ENCODE results near the gene SPECC1L. TPM values are rescaled to one million over a fixed set of nuclear protein-coding genes. Genes with fewer than 3 reads are reported as not detected.
A peak's percentile ranks its signal among the peaks of the same experiment; 100 is the strongest.
"Not testable (repeated sequence)": the region's sequence is repeated elsewhere in the genome, so short reads cannot be mapped to it uniquely, and the experiment has no call there.

The SPECC1L gene
- polyA plus RNA-seq, 4 donors = 6.0 to 29.9 (median 9.9) TPM

DNA sequence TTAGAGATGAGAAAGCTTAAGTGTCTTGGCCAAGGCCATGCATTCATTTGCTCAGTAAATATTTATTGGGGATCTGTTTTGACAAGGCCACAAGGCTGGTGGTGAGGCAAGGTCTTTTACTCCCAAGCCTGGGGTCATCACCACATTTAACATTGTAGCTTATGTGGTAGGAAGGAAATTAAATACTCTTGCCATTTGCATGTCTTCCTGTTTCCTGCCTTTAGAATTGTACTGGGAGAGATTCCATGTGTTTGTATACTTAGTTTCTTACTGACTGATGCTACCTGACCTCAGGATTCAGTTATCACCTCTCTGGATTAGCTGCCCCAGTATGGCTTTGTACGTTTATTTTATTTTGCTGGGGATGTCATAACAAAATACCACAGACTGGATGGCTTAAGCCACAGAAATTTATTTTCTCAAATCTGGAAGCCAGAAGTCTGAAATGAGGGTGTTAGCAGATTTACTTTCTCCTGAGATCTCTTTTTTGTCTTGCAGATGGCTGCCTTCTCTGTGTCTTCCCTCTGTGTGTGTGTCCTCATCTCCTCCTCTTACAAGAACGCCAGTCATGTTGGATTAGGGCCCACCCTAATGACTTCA, 44.8 kb downstream of the SPECC1L start:
- 64 to 84% (median 67%) methylated on average over 2 of the region's 2 CpGs for WGBS, 3 donors
- Histone ChIP-seq H3K27me3 (ENCODE audit: control insufficient read depth in 3 of 3, insufficient read depth in 3 of 3, low read length in 3 of 3) (no peaks in the 10 kb centered on the region), H3K4me3 (ENCODE audit: low read depth in 1 of 3, low read length in 3 of 3) (no peak overlapping the region), H3K27ac (ENCODE audit: low read depth in 1 of 3, low read length in 2 of 3) (peak overlapping the region in 1 of 3 donors; percentile 8), H3K4me1 (ENCODE audit: control insufficient read depth in 3 of 3, insufficient read depth in 2 of 3, low read depth in 1 of 3, low read length in 2 of 3) (no peaks in the 10 kb centered on the region), H3K9me3 (ENCODE audit: control insufficient read depth in 2 of 2, insufficient read depth in 1 of 2, low read depth in 1 of 2, low read length in 1 of 2) (no peaks in the 10 kb centered on the region), H3K36me3 (ENCODE audit: control insufficient read depth in 3 of 3, insufficient read depth in 2 of 3, low read depth in 1 of 3, low read length in 3 of 3) (peaks cover 5 to 33% (median 6%) of the 10 kb centered on the region in 3 donors)
- FAIRE-seq (no peak), DNase-seq (no peak)

DNA sequence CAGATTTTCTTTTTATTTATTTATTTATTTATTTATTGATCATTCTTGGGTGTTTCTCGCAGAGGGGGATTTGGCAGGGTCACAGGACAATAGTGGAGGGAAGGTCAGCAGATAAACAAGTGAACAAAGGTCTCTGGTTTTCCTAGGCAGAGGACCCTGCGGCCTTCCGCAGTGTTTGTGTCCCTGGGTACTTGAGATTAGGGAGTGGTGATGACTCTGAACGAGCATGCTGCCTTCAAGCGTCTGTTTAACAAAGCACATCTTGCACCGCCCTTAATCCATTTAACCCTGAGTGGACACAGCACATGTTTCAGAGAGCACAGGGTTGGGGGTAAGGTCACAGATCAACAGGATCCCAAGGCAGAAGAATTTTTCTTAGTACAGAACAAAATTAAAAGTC, 45.6 kb downstream of the SPECC1L start:
- not testable (repeated sequence) for H3K9me3 ChIP-seq (ENCODE audit: control insufficient read depth in 2 of 2, insufficient read depth in 1 of 2, low read depth in 1 of 2, low read length in 1 of 2); FAIRE-seq; H3K27me3 ChIP-seq (ENCODE audit: control insufficient read depth in 3 of 3, insufficient read depth in 3 of 3, low read length in 3 of 3); H3K4me3 ChIP-seq (ENCODE audit: low read depth in 1 of 3, low read length in 3 of 3); H3K27ac ChIP-seq (ENCODE audit: low read depth in 1 of 3, low read length in 2 of 3); H3K4me1 ChIP-seq (ENCODE audit: control insufficient read depth in 3 of 3, insufficient read depth in 2 of 3, low read depth in 1 of 3, low read length in 2 of 3); DNase-seq
- peaks cover 5 to 34% (median 8%) of the 10 kb centered on the region in 3 donors for H3K36me3 ChIP-seq (ENCODE audit: control insufficient read depth in 3 of 3, insufficient read depth in 2 of 3, low read depth in 1 of 3, low read length in 3 of 3)
- WGBS, 3 donors = 82 to 88% (median 86%) methylated on average over 4 to 6 of the region's 6 CpGs

GRCh38 chr22:24317511-24317910, 46.9 kb downstream of the SPECC1L start:
- H3K27me3 ChIP-seq (ENCODE audit: control insufficient read depth in 3 of 3, insufficient read depth in 3 of 3, low read length in 3 of 3); H3K4me1 ChIP-seq (ENCODE audit: control insufficient read depth in 3 of 3, insufficient read depth in 2 of 3, low read depth in 1 of 3, low read length in 2 of 3); H3K4me3 ChIP-seq (ENCODE audit: low read depth in 1 of 3, low read length in 3 of 3); H3K9me3 ChIP-seq (ENCODE audit: control insufficient read depth in 2 of 2, insufficient read depth in 1 of 2, low read depth in 1 of 2, low read length in 1 of 2); H3K27ac ChIP-seq (ENCODE audit: low read depth in 1 of 3, low read length in 2 of 3); FAIRE-seq; DNase-seq: not testable (repeated sequence)
- 94 to 96% (median 95%) methylated on average over 13 to 30 of the region's 30 CpGs for WGBS, 3 donors
- H3K36me3 ChIP-seq (ENCODE audit: control insufficient read depth in 3 of 3, insufficient read depth in 2 of 3, low read depth in 1 of 3, low read length in 3 of 3) = peaks cover 5 to 36% (median 13%) of the 10 kb centered on the region in 3 donors

DNA sequence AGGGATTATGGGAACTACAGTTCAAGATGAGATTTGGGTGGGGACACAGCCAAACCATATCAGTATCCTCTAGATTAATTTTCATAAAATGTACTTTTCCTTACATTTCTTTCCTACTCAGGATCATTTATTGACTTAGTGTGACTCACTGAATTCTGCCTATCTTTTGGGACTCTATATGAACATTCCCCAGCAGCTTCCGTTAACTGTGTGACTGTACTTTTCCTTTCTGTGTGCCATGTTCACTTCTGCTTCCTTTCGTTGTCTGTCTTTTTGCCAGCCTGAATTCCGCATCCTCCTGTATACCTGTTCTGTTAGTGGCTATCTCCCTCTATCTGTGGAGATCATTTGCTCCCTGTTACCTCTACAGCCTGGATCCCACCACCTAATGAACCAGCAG, 48.8 kb downstream of the SPECC1L start:
- WGBS, 3 donors = 98 to 99% (median 98%) methylated on average over 3 of the region's 3 CpGs
- H3K36me3 ChIP-seq (ENCODE audit: control insufficient read depth in 3 of 3, insufficient read depth in 2 of 3, low read depth in 1 of 3, low read length in 3 of 3) = peaks cover 5 to 31% (median 13%) of the 10 kb centered on the region in 3 donors
- no peaks in the 10 kb centered on the region for H3K9me3 ChIP-seq (ENCODE audit: control insufficient read depth in 2 of 2, insufficient read depth in 1 of 2, low read depth in 1 of 2, low read length in 1 of 2)
- DNase-seq = no peak
- FAIRE-seq = no peak
- no peaks in the 10 kb centered on the region for H3K4me1 ChIP-seq (ENCODE audit: control insufficient read depth in 3 of 3, insufficient read depth in 2 of 3, low read depth in 1 of 3, low read length in 2 of 3)
- H3K27me3 ChIP-seq (ENCODE audit: control insufficient read depth in 3 of 3, insufficient read depth in 3 of 3, low read length in 3 of 3) = no peaks in the 10 kb centered on the region
- H3K4me3 ChIP-seq (ENCODE audit: low read depth in 1 of 3, low read length in 3 of 3) = no peak overlapping the region
- no peak overlapping the region for H3K27ac ChIP-seq (ENCODE audit: low read depth in 1 of 3, low read length in 2 of 3)

DNA sequence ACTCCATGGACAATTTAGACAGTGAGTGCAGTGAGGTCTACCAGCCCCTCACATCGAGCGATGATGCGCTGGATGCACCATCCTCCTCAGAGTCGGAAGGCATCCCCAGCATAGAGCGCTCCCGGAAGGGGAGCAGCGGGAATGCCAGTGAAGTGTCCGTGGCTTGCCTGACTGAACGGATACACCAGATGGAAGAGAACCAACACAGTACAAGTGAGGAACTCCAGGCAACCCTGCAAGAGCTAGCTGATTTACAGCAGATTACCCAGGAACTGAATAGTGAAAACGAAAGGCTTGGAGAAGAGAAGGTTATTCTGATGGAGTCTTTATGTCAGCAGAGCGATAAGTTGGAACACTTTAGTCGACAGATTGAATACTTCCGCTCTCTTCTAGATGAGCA, 51.4 kb downstream of the SPECC1L start:
- WGBS, 3 donors = 94 to 98% (median 97%) methylated on average over 13 of the region's 13 CpGs
- no peak for FAIRE-seq
- H3K27ac ChIP-seq (ENCODE audit: low read depth in 1 of 3, low read length in 2 of 3) = no peak overlapping the region

GRCh38 chr22:24322522-24322921, 51.9 kb downstream of the SPECC1L start:
- Histone ChIP-seq H3K4me1 (ENCODE audit: control insufficient read depth in 3 of 3, insufficient read depth in 2 of 3, low read depth in 1 of 3, low read length in 2 of 3) (no peaks in the 10 kb centered on the region), H3K4me3 (ENCODE audit: low read depth in 1 of 3, low read length in 3 of 3) (no peak overlapping the region), H3K36me3 (ENCODE audit: control insufficient read depth in 3 of 3, insufficient read depth in 2 of 3, low read depth in 1 of 3, low read length in 3 of 3) (peaks cover 3 to 38% (median 10%) of the 10 kb centered on the region in 3 donors), H3K27ac (ENCODE audit: low read depth in 1 of 3, low read length in 2 of 3) (no peak overlapping the region), H3K9me3 (ENCODE audit: control insufficient read depth in 2 of 2, insufficient read depth in 1 of 2, low read depth in 1 of 2, low read length in 1 of 2) (no peaks in the 10 kb centered on the region), H3K27me3 (ENCODE audit: control insufficient read depth in 3 of 3, insufficient read depth in 3 of 3, low read length in 3 of 3) (no peaks in the 10 kb centered on the region)
- FAIRE-seq (no peak), DNase-seq (no peak)
- WGBS, 3 donors = 91 to 96% (median 91%) methylated on average over 6 of the region's 6 CpGs

More for the DNA sequence above, 51.4 kb downstream of the SPECC1L start:
- peaks cover 3 to 38% (median 10%) of the 10 kb centered on the region in 3 donors for H3K36me3 ChIP-seq (ENCODE audit: control insufficient read depth in 3 of 3, insufficient read depth in 2 of 3, low read depth in 1 of 3, low read length in 3 of 3)
- no peak overlapping the region for H3K4me3 ChIP-seq (ENCODE audit: low read depth in 1 of 3, low read length in 3 of 3)
- H3K9me3 ChIP-seq (ENCODE audit: control insufficient read depth in 2 of 2, insufficient read depth in 1 of 2, low read depth in 1 of 2, low read length in 1 of 2) = no peaks in the 10 kb centered on the region
- H3K4me1 ChIP-seq (ENCODE audit: control insufficient read depth in 3 of 3, insufficient read depth in 2 of 3, low read depth in 1 of 3, low read length in 2 of 3) = no peaks in the 10 kb centered on the region
- no peaks in the 10 kb centered on the region for H3K27me3 ChIP-seq (ENCODE audit: control insufficient read depth in 3 of 3, insufficient read depth in 3 of 3, low read length in 3 of 3)
- no peak for DNase-seq

GRCh38 chr22:24323233-24323632, 52.6 kb downstream of the SPECC1L start:
- Histone ChIP-seq H3K27me3 (ENCODE audit: control insufficient read depth in 3 of 3, insufficient read depth in 3 of 3, low read length in 3 of 3) (no peaks in the 10 kb centered on the region), H3K4me3 (ENCODE audit: low read depth in 1 of 3, low read length in 3 of 3) (no peak overlapping the region), H3K4me1 (ENCODE audit: control insufficient read depth in 3 of 3, insufficient read depth in 2 of 3, low read depth in 1 of 3, low read length in 2 of 3) (no peaks in the 10 kb centered on the region), H3K36me3 (ENCODE audit: control insufficient read depth in 3 of 3, insufficient read depth in 2 of 3, low read depth in 1 of 3, low read length in 3 of 3) (peaks cover 3 to 38% (median 10%) of the 10 kb centered on the region in 3 donors), H3K27ac (ENCODE audit: low read depth in 1 of 3, low read length in 2 of 3) (no peak overlapping the region), H3K9me3 (ENCODE audit: control insufficient read depth in 2 of 2, insufficient read depth in 1 of 2, low read depth in 1 of 2, low read length in 1 of 2) (no peaks in the 10 kb centered on the region)
- WGBS, 3 donors = 86 to 93% (median 93%) methylated on average over 2 of the region's 2 CpGs
- FAIRE-seq (no peak), DNase-seq (no peak)

DNA sequence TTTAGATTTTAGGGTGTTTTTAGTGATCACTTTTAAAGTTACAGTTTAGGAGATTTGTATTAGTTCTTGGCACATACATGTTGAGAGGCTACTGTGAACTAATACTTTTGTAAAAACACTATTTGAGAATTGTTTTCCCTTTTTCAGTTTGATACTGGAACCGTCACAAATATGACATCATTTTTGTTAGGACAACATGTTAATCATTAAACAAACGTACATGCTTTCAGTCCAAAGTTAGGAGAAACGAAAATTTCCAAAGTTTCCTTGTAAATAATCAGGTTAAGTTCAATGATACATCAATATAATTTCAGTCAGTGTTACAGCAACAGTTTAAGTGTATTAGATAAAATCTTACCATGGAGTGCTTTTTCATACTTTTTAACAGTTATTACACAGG, 53.1 kb downstream of the SPECC1L start:
- Histone ChIP-seq H3K4me1 (ENCODE audit: control insufficient read depth in 3 of 3, insufficient read depth in 2 of 3, low read depth in 1 of 3, low read length in 2 of 3) (no peaks in the 10 kb centered on the region), H3K4me3 (ENCODE audit: low read depth in 1 of 3, low read length in 3 of 3) (no peak overlapping the region), H3K9me3 (ENCODE audit: control insufficient read depth in 2 of 2, insufficient read depth in 1 of 2, low read depth in 1 of 2, low read length in 1 of 2) (no peaks in the 10 kb centered on the region), H3K27ac (ENCODE audit: low read depth in 1 of 3, low read length in 2 of 3) (no peak overlapping the region), H3K27me3 (ENCODE audit: control insufficient read depth in 3 of 3, insufficient read depth in 3 of 3, low read length in 3 of 3) (no peaks in the 10 kb centered on the region), H3K36me3 (ENCODE audit: control insufficient read depth in 3 of 3, insufficient read depth in 2 of 3, low read depth in 1 of 3, low read length in 3 of 3) (peaks cover 3 to 33% (median 10%) of the 10 kb centered on the region in 3 donors)
- DNase-seq = no peak
- FAIRE-seq = no peak
- WGBS, 3 donors = 18 to 41% (median 35%) methylated on average over 3 of the region's 3 CpGs

DNA sequence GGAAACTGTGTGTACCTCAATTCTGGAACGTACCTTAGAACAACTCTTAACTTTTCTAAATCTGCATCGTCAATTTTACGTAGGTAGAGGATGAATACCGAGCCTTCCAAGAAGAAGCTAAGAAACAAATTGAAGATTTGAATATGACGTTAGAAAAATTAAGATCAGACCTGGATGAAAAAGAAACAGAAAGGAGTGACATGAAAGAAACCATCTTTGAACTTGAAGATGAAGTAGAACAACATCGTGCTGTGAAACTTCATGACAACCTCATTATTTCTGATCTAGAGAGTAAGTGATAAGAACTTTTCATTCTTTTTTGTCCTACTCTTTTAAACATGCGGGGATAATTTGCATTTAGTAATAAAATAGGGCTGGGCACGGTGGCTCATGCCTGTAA, 53.5 kb downstream of the SPECC1L start:
- H3K9me3 ChIP-seq (ENCODE audit: control insufficient read depth in 2 of 2, insufficient read depth in 1 of 2, low read depth in 1 of 2, low read length in 1 of 2) = no peaks in the 10 kb centered on the region
- WGBS, 3 donors = 73 to 78% (median 77%) methylated on average over 8 of the region's 8 CpGs
- no peak overlapping the region for H3K4me3 ChIP-seq (ENCODE audit: low read depth in 1 of 3, low read length in 3 of 3)
- H3K27me3 ChIP-seq (ENCODE audit: control insufficient read depth in 3 of 3, insufficient read depth in 3 of 3, low read length in 3 of 3) = no peaks in the 10 kb centered on the region
- H3K36me3 ChIP-seq (ENCODE audit: control insufficient read depth in 3 of 3, insufficient read depth in 2 of 3, low read depth in 1 of 3, low read length in 3 of 3) = peaks cover under 1 to 31% (median 10%) of the 10 kb centered on the region in 3 donors
- H3K4me1 ChIP-seq (ENCODE audit: control insufficient read depth in 3 of 3, insufficient read depth in 2 of 3, low read depth in 1 of 3, low read length in 2 of 3) = no peaks in the 10 kb centered on the region
- no peak overlapping the region for H3K27ac ChIP-seq (ENCODE audit: low read depth in 1 of 3, low read length in 2 of 3)
- DNase-seq = no peak
- no peak for FAIRE-seq

Measured in small intestine (tissue), 7 donors.